ENCODE results near the gene AKR1A1.
A peak's percentile ranks its signal among the peaks of the same experiment; 100 is the strongest.
"Not testable (repeated sequence)": the region's sequence is repeated elsewhere in the genome, so short reads cannot be mapped to it uniquely, and the experiment has no call there.

AKR1A1 gene

DNA sequence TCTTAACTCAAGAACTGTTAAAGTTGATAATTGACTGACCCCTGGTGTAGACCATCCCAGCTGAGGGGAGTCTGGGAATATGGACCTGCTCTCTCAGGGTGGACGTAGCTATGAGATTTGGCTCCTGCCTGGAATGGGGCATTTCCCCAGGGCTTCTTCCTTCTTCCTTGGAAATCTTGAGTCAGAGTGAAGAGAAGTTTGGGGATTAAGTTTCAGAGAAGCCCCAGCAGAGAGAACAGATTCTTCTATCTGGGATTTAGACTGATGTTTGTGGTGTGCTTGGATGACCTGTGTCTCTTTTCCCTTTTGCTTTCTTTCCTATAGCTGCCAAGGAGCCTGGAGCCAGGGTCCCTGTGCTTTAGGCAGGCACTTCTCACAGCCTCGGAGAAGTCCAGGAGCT lies 13.2 kb downstream of the AKR1A1 start:
- DNase-seq (ENCODE audit: low read depth, low spot score): no peak

DNA sequence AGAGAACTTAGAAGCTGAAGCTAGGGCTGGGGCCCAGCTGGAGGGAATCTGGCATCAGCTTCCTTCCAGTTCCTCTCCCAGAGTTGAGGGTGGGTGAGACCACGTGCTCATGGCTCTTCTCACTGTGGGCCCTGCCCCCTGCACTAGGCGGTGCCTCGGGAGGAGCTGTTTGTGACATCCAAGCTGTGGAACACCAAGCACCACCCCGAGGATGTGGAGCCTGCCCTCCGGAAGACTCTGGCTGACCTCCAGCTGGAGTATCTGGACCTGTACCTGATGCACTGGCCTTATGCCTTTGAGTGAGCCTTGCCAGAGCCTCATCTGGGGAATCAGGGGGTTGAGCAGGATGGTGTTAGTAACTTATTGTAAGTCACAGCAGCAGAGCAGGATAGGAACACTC lies 16.1 kb downstream of the AKR1A1 start:
- no peak for DNase-seq (ENCODE audit: low read depth, low spot score)
- H3K4me3 ChIP-seq (ENCODE audit: low read length): no peak overlapping the region

More for the DNA sequence above, 13.2 kb downstream of the AKR1A1 start:
- no peak overlapping the region for H3K4me3 ChIP-seq (ENCODE audit: low read length)

DNA sequence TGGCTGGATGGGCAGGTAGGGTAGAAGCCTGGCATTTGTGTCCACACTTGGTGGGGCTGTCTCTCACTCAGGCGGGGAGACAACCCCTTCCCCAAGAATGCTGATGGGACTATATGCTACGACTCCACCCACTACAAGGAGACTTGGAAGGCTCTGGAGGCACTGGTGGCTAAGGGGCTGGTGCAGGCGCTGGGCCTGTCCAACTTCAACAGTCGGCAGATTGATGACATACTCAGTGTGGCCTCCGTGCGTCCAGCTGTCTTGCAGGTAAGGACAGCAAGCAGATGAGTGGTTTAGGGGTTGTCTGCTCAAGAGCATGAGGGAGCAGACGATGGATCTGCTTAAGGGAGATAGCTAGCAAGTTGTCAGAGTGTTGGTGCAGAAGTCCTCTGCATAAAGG lies 17.3 kb downstream of the AKR1A1 start:
- no peak for DNase-seq (ENCODE audit: low read depth, low spot score)

DNA sequence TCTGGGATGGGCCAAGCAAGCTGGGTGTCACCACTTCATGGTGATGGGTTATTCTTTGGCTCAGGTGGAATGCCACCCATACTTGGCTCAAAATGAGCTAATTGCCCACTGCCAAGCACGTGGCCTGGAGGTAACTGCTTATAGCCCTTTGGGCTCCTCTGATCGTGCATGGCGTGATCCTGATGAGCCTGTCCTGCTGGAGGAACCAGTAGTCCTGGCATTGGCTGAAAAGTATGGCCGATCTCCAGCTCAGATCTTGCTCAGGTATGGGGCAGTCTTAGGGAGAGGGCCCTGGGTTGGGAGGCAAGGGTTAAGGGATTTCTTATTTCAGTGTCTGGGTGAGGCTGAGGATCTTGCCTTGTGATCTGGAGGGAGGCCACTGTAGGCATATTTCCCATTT lies 17.8 kb downstream of the AKR1A1 start:
- no peak for DNase-seq (ENCODE audit: low read depth, low spot score)
- no peak overlapping the region for H3K4me3 ChIP-seq (ENCODE audit: low read length)

More for the DNA sequence above, 17.3 kb downstream of the AKR1A1 start:
- H3K4me3 ChIP-seq (ENCODE audit: low read length): no peak overlapping the region

DNA sequence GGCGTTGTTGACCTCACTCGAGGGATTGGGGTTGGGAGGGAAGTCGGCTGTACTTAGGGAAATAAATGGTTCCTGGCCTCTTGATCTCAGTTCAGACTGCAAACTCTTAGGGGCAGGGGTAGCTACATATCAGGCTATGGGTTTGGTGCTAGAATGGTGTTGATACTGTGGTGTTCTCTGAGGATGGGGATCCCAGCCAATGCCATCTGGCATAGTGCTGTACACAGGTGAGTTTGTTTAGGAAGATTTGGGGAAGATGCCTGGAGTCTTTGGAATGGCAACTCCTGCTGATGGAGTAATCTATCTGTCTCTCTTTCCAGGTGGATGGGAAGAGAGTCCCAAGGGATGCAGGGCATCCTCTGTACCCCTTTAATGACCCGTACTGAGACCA lies 18.9 kb downstream of the AKR1A1 start:
- H3K4me3 ChIP-seq (ENCODE audit: low read length): no peak overlapping the region

DNA sequence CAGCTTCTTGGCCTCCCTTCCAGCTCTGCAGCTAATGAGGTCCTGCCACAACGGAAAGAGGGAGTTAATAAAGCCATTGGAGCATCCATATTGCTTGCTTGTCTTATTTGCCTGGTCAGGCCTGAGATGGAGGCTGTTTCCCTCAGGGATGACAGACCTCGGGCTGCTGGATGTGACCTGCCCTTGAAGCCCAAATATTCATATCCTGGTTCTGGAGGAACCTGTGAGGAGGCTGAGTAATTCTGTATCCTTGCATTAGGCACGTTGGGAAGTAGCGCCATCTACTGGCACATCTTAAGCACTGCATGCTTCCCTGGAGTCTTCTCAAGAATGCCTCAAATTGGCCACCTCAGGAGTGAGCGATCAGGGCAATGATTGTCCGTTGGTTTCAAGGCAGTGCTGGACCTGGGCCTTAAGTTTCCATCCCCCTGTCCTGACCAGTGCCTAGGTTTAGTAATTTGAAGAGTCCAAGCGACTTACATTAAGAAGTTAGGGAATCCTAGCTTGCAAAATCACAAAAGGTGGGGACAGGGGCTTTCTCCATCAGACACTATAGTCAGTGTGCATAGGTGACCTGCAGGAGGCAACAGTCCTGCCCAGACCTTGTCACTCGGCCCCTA lies 19.4 kb downstream of the AKR1A1 start:
- peak; percentile 67 for DNase-seq (ENCODE audit: low read depth, low spot score)
- H3K4me3 ChIP-seq (ENCODE audit: low read length): no peak overlapping the region

More for the DNA sequence above, 18.9 kb downstream of the AKR1A1 start:
- no peak for DNase-seq (ENCODE audit: low read depth, low spot score)

DNA sequence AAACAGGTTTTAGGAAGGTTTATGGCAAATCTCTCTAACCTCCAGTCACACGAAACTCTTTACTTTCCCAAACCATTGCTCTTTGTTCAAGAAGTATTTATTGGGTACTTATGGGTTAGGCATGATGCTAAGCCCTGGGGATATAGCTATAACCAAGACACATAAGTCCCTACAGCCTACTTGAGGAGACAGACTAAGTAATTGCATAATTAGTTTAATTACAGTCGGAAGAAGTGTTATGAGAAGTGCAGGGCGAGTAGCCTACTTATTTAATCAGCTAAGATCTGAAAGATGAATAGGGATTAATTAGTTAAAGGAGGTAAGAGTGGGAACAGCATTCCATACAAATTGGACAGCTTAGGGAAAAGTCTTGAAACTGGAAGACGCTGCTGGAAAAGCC lies 20.0 kb downstream of the AKR1A1 start:
- no peak for DNase-seq (ENCODE audit: low read depth, low spot score)

DNA sequence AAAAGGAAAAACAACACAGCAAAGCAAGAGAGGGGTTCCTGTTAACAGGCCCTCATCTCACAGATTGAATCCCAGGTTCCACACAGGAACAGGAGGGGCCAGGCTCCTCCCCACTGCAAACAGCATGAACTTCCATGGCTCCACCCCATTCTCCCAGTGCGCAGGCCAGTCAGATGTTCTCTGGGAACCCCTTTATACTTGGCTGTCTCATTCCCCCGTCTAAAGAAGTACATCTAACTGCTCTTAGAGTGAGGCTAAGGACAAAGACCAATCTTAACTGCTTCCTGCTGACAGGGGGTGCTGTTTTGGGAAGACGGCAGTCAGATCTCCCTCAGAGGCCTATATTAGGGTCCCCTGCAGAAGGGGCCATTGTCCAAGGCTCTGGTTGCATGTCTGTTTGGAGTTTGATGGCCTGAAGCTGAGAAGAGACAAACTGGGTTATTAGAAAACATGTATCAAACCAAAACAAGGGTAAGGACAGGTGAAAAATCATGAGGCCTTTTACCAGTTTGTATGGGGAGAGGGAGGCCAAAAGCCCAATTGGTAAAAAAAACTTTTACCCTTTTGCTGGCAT lies 22.7 kb downstream of the AKR1A1 start:
- H3K4me3 ChIP-seq (ENCODE audit: low read length): no peak overlapping the region
- DNase-seq (ENCODE audit: low read depth, low spot score): no peak

More for the DNA sequence above, 20.0 kb downstream of the AKR1A1 start:
- H3K4me3 ChIP-seq (ENCODE audit: low read length): no peak overlapping the region

DNA sequence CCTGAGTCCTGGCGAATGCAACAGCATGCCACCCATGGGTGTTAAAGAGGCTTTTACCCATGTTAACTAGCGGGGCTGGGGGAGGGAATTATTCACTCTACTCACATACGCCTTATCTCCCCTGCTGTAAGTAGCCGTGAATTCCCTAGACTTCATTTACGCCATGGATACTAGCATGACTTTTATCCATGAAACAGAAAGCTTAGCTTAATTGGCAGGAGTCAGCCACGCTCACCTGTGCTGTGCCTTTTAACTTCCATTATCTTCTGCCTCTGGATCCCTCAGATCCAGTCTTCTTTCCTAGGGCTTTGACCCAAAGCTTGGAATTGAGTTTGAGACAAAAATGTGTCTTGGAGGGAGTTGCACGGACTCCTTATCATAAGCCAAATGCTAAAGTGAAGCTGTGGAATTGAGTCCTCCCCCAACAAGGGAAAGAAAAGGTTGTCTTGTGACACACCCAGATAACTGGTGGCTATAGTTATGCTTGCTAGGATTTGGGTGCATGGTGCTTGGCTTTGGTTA lies 23.5 kb downstream of the AKR1A1 start:
- no peak overlapping the region for H3K4me3 ChIP-seq (ENCODE audit: low read length)
- no peak for DNase-seq (ENCODE audit: low read depth, low spot score)

DNA sequence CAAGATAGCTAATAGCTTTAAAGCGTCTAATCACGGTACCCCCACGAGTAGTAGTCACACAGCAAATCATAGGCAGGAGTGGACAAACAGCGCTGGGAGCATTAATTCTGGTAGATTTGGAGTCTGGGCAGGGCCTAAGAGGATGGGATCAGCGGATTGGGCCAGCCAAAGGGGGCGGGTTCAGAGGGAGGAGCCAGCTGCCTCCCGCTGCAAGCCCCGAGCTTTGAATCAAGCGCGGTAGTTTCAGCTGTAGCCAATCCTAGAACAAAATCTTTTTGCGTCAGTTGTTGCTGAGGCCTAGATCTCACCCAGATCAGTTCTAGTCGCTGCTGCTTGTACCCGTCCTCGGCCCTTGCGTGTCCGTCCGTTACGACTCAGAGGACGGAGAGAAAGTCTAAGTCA lies 32.6 kb downstream of the AKR1A1 start:
- DNase-seq (ENCODE audit: low read depth, low spot score): peak; percentile 96
- peak overlapping the region; percentile 98 for H3K4me3 ChIP-seq (ENCODE audit: low read length)

DNA sequence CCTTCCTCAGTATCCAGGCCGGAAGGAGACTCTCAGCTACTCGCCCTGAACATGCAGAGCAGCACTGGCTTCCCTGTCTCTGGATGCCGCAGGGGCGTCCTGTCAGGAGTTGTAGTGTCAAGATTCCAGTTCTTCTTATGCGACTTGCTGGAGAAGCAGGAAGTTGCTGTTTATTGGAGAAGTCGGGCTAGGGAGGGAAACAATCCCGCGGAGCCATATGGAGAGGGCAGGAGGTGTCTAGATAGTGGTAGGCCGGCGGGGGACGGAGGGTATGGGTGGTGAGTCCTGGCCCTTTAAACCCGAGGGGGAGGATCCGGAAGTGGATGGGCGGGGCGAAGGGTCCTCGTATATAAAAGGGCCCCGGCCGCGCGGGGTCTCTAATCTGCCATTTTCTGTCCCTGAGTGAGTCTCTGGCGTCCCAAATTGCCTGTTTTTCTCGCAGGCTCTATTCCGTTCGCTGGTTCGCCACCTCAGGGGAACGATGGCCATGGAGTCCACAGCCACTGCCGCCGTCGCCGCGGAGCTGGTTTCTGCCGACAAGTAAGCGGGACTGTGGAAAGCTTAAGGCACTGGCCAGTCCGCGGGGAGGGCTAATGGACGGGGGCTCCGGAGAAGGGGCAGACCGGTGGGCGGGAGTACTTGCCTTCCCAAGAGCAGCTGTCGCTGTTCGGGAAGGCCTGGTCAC lies 33.2 kb downstream of the AKR1A1 start, which contains the start of gene NASP:
NASP (plus strand) TSS at position 376 of the 685 bp plus-strand sequence; CDS start at position 482, 106 bp downstream.
- DNase-seq (ENCODE audit: low read depth, low spot score): peak; percentile 79
- peak within 1 kb of the TSS; percentile 98 for H3K4me3 ChIP-seq (ENCODE audit: low read length)

DNA sequence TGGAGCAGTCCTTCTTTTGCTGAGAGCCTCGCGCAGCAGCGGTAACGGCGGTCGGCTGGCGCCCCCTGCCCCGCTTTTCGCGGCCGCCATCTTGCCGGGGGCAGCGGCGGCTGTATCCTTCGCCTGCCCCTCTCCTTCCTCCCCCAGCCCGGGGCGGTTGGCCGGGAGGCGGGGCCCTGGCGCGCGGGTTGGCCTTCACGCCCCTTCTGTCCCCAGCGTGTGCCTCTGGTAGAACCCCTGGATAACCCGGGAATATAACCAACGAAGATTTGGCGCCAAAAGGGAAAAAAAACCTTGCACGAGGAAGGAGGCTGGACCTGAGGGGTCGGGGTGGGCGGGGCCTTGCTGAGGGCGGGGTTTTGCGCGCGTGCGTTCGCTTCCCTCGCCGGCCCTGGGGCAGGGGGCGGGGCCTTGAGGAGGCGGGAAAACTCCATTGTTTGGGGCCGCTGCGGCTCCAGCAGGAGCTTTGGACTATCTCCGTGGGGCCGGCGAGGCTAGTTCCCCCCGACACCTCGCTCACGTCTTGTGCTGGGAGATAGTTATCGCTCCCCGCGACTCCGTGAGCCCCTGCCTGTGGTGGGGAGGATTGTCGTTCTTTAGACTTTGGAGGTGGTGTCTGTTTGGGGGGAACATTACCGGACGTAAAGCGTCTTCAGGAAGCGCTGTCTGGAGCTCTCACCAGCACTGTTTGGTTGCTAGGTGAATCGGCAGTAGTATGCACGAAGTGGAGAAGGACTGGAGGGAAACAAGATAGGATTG lies 33.9 kb downstream of the AKR1A1 start:
- peak; percentile 83 for DNase-seq (ENCODE audit: low read depth, low spot score)
- peak overlapping the region; percentile 98 for H3K4me3 ChIP-seq (ENCODE audit: low read length)

DNA sequence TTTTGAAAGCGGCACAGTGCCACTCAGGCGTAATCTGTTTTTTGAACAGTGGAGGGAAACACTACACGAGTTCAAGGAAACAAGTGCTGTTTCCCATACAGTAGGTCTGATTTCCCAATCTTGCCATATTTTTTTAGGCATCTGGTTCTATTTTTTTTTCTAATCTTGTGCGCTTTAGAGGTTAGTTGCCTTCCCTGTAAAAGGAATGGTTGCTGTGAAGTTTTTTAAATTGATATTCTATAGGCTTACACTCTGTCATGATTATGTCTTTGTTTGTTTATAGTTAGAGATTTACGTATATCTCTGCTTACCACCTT lies 34.4 kb downstream of the AKR1A1 start:
- peak overlapping the region; percentile 98 for H3K4me3 ChIP-seq (ENCODE audit: low read length)
- DNase-seq (ENCODE audit: low read depth, low spot score): no peak

DNA sequence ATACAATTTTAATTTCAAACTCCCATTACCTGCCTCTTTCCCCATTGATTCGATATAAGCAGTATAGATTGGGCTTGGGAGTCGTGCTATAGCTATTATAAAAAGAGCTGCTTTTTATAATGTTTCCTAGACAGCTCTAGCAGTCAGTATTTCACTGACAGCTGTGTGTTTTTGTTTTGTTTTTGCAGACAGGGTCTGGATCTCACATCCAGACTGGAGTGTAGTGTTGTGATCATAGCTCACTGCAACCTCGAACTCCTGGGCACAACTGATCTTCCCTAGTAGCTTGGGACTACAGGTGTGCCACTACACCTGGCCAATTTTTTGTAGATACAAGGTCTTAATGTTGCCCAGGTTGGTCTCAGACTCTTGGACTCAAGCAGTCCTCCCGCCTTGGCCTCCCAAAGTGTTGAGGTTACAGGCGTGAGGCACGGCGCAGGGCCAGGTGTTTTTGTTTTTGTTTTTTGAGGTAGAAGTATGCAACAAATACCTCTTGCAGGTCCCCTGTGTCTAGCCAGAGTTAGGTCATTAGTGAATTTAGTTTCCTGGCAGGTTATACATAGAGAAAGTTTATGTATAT lies 35.0 kb downstream of the AKR1A1 start:
- peak overlapping the region; percentile 98 for H3K4me3 ChIP-seq (ENCODE audit: low read length)
- DNase-seq (ENCODE audit: low read depth, low spot score): no peak

DNA sequence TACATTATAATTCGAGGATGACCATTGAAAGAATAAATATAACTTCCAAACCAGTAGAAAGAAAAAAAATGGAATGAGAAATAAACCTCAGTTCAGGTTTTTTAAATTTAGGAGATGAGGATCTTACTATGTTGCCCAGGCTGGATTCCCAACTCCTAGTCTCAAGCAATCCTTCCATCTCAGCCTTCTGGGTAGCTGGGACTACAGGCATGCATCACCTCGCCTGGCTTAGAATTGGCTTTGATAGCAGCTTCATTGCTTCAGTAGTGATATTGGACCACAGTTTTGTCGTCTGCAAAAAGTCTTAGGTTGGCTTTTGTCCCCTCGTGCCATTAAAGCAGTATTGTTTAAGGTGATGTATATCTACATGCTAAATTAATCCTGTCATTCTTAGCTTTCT lies 36.1 kb downstream of the AKR1A1 start:
- no peak for DNase-seq (ENCODE audit: low read depth, low spot score)
- H3K4me3 ChIP-seq (ENCODE audit: low read length): no peak overlapping the region

DNA sequence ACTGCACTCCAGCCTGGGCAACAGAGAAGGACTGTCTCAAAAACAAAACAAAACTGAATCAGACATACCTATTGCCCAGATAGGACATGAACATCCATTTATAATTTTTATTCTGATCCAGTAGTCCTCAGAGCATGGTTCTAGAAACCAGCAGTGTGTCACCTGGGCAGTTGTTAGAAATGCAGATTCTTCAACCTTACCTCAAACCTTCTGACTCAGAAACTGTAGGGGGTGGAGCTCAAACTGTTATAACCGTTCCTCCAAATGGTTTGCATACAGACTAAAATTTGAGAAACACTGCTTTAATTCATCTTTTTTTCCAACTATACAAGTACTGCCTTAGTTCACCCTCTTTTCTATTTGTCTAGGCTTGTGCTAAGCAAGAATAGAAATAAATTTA lies 39.2 kb downstream of the AKR1A1 start:
- no peak for DNase-seq (ENCODE audit: low read depth, low spot score)

DNA sequence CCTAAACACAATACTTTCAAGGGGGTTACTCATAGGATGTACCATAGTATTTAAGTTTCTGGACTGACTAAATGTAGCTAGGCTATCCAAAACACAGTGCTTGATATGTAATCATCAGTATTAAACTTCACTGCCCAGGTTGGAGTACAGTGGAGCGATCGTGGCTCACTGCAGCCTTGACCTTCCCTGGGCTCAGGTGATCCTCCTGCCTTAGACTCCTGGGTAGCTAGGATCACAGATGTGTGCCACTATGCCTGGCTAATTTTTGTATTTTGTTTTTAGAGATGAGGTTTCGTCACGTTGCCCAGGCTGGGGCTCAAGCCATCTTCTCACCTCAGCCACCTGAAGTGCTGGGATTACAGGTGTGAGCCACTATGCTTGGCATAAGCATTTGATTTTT lies 43.8 kb downstream of the AKR1A1 start:
- no peak for DNase-seq (ENCODE audit: low read depth, low spot score)
- no peak overlapping the region for H3K4me3 ChIP-seq (ENCODE audit: low read length)

More for the DNA sequence above, 39.2 kb downstream of the AKR1A1 start:
- H3K4me3 ChIP-seq (ENCODE audit: low read length): no peak overlapping the region

DNA sequence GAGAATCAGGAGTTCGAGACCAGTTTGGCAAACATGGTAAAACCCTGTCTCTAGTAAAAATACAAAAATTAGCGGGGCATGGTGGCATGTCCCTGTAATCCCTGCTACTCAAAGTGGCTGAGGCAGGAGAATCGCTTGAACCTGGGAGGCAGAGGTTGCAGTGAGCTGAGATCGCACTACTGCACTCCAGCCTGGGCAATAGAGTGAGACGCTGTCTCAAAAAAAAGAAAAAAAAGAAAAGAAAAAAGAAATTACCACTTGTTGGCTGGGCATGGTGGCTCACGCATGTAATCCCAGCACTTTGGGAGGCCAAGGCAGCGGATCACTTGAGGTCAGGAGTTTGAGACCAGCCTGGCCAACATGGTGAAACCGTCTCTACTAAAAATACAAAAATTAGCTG lies 46.1 kb downstream of the AKR1A1 start:
- H3K4me3 ChIP-seq (ENCODE audit: low read length); DNase-seq (ENCODE audit: low read depth, low spot score): not testable (repeated sequence)

DNA sequence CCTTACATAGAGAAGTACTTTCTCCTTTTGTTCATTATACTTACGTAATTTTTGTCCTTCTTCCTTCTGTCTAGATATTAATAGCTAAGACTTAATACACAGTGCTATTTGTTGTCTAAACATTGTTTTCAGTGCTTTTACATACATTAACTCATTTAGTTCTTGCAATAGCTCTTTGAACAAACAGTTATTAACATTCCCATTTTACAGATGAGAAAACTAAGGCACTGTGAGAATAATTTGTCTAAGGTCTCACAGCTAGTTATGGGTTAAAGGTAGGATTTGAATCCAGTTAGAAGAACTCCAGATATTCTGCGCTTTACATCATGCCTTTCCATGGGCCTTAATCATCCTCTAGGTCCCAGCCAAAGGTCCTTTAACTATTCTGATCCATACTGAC lies 53.6 kb downstream of the AKR1A1 start:
- H3K4me3 ChIP-seq (ENCODE audit: low read length): no peak overlapping the region

More for the DNA sequence above, 53.6 kb downstream of the AKR1A1 start:
- no peak for DNase-seq (ENCODE audit: low read depth, low spot score)

Data from Jurkat, Clone E6-1 (cell line).